MV-4-11 (cell line): ENCODE data around the gene HHATL.

Source experiments
- DNase-seq: peaks from one replicate; lab custom pipeline; 2025; lab: John Stamatoyannopoulos, UW

Gene HHATL

GRCh38 chr3:42664438-42664803, 38.2 kb downstream of the HHATL start:
- no peak for DNase-seq

DNA sequence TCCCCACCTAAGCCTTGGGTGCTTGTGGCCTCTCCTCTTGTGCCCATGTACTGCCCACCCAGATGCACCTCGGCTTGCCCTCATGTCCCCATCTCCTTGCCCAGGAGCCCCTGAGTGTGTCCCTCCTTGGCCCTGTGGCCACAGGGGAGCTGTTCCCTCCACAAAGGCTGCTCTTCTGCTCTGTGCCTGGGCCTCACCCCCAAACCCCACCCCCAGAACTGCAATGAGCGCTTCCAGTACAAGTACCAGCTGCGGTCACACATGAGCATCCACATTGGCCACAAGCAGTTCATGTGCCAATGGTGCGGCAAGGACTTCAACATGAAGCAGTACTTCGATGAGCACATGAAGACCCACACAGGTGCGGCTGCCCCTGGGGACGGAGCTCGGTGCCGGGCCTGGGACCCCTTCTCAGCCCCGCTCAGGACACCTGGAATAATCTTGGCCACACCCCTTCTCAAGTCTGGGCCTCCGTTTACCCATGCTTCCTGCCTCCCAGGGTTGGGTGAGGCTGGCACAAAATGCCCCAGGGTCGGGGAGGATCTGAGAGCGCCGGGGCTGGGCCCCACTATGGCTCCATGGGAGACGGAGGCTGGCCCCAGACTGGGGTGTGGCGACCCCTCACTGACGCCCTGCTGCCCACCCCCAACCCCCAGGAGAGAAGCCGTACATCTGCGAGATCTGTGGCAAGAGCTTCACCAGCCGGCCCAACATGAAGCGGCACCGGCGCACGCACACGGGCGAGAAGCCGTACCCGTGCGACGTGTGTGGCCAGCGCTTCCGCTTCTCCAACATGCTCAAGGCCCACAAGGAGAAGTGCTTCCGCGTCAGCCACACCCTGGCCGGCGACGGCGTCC, 38.8 kb downstream of the HHATL start:
- no peak for DNase-seq

- no peak for DNase-seq
These were observed 39.6 kb downstream of the HHATL start for GRCh38 chr3:42662813-42663535.

DNA sequence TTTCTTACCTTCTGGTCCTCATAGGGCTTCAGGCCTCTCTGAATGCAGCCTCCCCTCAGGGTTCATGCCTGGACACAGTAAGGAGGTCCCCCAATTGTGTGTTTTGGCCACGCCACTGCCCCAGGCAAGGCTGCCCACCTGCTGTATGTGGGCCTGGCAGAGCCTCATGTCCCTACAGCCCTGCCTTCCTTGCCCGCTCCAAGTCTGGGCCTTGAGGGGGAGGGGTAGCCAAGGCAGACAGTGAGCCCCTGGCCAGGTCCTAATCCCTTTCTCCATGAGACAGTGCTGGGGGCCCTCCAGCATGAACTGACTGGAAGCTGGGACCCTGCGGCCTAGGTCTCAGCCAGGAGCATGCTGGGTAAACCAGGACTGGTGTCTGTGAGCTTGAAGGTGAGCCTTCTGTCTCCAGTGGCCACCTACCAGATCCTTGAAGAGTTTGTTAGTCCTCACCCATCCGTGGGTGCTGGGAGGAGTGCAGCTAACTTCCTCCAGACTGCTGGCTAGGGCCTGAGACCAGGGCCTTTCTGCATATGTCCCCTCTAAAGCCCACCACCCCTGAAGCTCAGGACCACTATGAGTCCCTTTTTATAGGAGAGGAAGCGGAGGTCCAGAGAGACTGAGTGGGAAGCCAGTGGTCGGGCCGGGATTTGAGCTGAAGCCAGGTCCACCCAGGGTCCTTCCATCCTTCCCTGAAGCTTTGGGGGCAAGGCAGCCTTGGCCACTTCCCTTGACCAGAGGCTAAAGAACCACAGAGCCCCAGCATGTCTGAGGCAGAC, 40.4 kb downstream of the HHATL start:
- no peak for DNase-seq

- DNase-seq, result no peak
These were observed 41.0 kb downstream of the HHATL start for GRCh38 chr3:42661593-42662022.

- peak; percentile 15 for DNase-seq
These were observed 41.7 kb downstream of the HHATL start for GRCh38 chr3:42660898-42661297.

DNA sequence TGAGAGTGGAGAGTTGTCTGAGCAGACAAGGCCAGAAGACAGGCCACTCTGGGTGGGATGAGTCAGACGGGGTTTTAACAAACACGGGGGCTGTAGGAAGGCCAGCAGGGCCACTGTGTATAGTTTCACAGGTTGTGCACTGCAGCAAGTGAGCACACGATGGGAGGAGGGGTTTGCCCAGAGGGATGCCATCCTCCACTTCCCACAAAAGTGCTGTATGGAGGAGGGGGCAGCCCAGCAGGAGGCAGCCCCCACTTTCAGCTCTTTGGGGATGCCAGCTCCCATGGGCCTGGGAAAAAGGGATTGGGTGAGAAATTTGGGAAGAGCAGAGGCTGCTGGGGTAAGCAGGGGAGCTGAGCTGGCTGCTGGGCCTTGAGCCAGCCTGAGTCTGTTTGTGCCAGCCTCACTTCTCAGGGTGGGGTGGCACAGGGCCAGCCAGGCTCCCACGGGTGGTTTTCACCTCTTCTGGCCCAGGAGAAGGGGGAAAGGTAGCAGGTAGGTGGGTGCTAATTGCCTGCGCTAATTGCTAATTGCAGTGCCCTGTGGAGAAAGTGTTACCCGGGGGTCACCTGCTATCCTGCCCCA, 42.4 kb downstream of the HHATL start:
- no peak for DNase-seq

DNA sequence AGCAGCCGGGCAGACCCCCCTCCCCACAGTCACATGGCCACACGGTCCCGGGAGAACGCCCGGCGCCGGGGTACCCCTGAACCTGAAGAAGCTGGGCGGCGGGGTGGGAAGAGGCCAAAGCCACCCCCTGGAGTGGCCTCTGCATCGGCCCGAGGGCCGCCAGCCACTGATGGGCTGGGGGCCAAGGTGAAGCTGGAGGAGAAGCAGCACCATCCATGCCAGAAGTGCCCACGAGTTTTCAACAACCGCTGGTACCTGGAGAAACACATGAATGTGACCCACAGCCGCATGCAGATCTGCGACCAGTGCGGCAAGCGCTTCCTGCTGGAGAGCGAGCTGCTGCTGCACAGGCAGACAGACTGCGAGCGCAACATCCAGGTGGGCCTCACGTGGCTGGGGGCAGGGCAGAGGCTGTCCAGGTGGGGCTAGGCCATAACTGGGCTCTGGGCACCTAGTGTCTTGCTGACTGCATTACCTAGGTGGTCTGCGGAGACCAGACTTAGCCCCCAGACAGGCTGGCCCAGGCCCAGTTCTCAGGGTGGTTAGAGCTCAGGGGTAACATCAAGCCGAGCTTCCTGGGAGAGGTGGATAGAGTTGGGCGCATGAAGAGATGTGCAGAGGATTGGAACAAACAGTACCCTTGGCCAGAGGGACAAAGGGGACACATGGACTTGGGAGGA, 43.0 kb downstream of the HHATL start:
- no peak for DNase-seq

GRCh38 chr3:42658771-42659390, 43.7 kb downstream of the HHATL start:
- DNase-seq, result peak; percentile 8

GRCh38 chr3:42658091-42658770, 44.4 kb downstream of the HHATL start:
- DNase-seq, result no peak

DNA sequence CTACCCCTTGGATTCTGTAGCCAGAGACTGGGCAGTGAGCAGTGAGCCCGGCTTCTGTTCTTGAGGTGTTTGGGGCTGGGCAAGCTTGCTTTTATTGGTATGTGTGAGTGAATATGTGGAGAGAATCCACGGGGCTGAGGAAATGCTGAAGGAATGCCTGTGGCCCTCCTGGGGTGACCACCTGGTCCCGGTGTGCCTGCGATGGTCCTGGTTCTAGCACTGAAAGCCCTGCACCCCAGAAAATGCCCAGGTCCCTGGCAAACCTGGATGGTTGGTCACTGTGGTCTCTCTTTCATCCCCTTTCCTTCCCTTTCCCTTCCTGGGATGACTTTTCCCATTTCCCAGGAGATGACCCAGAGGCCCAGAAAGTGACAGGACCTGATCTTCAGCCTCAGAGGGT, 44.9 kb downstream of the HHATL start:
- no peak for DNase-seq

- DNase-seq, result no peak
These were observed 45.7 kb downstream of the HHATL start for GRCh38 chr3:42656680-42657610.

DNA sequence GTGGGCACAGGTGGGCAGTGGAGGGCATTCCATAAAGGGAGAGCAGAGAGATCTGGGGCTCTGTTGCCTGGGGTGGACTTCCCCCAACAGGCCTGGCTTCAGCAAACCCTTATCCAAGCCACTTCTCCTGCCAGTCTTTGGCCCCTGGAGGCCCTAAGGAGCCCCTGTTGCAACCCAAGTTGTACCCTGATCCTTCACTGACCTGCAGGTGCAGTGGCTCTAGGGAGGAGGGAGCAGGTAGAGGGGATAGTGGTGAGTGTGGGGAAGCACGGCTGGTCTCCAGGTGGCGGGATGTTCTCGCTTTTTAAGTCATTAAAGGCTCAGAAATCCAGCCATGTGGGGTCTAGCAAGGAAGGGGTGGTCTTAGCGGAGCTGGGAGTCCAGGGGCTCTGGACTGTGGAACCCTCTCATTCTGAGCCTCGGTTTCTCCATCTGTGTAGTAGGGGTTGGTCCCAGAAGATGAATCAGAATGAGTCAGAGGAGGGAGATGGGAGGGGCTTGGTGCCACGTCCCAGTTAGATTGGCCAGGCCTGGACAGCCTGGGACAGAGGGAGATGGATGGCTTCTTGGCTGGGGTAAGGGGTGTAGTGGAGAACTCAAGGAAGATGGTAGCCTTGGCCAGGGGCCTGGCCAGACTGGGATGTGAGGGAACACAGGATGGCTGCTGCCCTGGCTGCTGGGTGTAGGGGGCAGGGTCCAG, 46.5 kb downstream of the HHATL start:
- DNase-seq, result no peak

DNA sequence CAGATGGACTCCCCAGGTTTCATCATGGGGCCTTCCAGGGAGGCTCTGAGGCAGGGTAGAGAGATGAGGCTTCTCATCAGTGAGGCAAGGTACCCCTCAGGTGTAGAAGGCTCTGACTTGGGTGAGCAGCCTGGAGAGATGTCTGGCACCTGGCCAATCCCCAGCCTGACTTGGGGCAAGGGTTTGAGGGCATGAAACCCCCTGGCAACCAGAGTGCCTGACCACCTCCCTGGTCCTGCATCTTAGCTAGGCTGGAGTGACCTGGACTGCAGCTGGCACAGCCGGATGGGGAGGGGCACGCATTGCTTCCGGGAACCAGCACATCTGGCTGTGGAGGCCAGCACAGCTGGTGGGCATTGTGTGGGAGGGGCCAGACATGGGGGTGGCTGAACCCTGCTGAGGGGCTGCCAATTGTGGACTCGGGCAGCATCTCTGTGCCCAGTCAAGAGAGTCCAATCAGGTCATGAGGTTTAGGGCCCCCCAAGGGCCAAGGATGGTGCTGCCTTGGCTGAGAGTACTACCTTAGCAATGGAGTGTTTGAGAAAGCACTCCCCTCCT, 47.2 kb downstream of the HHATL start:
- no peak for DNase-seq

DNA sequence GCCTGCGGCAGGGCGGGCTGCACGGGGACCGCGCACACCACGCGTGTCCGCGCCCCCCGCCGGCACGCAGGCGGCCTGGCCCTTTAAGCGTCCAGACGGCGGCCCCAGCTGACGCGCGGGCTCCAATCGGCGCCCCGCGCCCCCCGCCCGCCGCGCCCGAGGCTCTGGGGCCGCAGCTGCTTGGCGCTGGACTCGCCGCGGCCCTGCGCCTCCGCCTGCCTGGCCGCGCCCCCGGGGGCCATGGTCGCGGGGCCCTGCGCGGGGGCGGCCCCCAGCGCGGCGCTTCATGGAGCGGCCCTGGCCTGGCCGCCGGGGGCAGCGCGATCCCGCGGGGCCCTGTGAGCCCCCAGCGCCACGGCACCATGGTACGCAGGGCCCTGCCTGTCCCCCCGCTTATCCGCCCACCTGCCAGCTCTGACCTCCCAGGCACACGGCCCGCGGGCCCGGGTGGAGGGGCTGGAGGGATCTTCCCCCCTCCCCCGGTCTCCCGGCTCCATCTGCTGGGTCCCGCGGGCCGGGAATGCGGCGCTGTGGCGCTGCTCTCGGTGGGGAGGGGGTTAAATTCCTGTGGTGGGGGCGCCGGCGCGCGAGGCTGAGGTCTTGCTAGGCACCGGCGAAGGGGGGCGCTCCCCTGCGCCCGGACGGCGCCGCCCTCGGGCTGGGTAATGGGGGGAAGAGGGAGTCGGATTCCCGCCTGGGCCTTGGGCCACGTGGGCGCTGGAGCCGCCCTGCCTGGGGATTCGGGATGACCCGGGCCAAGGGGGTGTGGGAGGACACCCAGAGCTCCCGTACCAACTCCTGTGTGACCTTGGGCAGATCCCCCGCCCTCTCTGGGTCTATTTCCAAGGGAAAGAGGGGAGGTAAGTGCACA, 48.0 kb downstream of the HHATL start:
- DNase-seq, result no peak

DNA sequence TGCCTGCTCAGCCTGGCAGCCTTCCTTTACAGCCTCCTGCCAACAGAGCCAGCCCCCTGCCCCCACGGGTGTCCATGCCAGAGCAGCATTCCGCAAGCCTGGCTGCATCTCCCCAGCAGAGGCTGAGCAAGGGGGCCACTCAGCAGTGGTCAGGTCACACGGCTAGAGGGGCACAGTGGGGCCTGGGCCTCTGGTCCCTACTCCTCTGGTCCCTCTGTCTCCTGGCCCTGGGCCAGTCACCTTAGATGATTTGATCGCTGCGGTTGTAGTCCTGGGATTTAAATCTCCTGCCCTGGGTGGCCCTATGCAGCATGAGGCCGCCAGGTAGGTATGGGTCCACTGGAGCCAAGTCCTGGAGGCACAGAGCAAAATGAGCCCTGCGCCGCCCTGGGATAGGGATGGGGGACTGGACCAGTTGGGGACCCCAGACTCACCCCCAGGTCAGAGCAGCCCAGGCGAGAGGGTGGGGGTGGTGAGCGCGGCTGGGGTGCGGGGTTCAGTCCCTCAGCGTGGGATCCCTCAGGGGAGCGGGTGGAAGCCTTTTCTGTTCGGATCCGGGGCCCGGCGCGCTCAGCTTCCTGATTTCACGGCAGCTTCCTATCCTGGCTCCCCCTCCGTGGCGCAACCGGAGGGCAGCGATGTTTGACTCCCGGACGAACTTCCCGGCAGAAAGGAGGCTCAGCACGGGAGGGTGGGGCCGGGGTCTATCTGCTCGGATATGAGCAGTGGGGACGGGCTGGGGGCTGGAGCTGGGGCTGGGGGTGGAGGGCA, 48.9 kb downstream of the HHATL start, which contains the start of gene ZBTB47:
TSS of gene ZBTB47 (plus strand) at position 138 of the 771 bp plus-strand sequence. CDS start 4,659 bp downstream, outside the sequence.
- peak; percentile 52 for DNase-seq

DNA sequence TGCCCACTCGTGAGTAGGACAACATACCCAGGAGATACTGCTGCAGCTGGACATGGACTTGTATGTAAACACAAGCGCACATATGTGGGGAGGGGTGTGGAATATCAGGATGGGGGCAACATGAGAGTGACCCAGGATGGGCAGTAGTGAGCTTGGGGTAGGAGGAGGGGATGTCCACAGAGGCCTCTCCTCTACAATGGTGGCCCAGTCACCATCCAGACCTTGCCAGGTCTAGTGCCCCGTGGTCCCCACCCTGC, 49.4 kb downstream of the HHATL start:
- DNase-seq, result no peak
